Activated T-cell treated with anti-CD3 and anti-CD28 coated beads for 24 hours (primary cell): ENCODE results near the gene WLS.

Experiments
- DNase-seq: peaks from one replicate; pipeline ENCODE4 v3.0.0-alpha.2; 2020; ENCODE audit warnings: low read depth

The WLS gene

DNA sequence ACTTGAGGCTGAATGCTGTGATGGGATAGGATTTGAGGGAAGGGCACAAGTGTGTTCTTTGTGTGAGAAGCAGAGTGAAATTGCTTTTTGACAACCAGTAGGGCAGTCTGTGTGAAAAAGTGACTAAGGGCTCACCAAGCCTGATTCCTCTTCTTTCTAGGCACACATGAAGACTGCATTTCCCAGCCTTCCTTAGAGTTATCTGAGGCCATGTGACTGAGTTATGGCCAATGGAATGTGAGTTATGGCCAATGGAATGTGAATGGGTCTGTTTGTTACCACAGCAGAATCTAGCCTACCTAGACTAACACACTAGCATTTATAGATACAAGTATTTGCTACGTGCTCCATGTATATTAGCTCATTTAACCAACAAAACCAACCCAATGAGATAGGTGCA lies 146.6 kb downstream of the WLS start:
- no peak for DNase-seq

DNA sequence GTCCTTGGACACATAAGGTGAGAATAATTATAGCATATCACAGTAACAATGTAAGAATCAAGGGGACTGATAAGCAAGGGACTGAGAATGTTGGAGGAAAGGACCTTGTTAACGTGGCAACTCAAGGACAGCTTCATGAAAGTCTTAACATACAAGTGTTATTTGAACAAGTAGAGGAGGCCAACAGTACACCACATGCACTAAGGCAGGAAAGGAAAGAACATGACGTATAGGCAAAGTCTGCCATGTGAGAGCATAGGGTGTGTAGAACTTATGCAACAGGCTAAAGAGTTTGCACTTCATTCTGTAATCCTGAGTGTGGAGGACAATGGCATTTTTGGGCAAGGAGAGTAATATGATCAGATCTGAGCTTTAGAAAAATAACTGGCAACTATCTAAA lies 148.6 kb downstream of the WLS start:
- no peak for DNase-seq

DNA sequence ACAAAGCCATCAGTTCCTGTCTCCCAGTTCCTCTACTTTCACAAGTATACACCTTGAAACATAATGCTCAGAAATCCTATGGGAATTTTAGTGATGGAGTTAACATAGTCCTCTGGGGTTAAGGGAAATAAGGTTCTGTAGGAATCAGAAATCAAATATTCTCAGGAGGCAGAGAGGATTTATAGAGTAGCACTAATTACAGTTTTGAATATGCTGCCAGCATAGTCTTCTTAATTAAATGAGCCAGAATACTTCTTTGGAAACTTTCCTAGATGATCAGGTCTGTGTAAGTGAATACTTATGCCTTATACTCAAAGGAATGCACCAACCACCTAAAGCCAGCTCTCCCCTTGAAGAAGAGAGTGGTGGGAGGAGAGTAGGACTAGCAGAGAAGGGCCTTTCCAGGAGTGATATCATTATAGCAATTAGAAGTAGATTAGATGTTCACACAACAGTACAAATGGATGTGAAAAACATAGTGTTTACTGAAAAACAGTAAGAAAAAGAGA lies 150.5 kb downstream of the WLS start:
- DNase-seq: no peak

DNA sequence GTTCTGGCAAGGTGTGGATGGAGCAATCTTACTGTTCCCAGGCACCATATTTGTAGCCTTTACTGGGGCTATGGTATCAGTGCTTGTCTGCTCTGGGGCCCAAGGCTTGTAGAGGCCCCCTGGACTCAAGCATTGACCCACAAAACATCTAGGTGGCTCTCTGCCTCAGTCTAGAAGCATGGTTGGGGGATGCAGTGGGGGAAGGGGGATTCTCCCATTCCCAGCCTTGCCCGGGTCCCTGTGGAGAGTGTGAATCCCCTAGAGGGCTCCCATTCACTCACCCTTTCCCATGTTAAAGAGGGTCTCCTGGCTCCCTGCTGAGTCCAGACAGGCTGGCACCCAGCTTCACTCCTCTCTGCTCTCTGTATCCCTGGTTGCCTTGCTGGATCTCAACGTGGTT lies 153.7 kb downstream of the WLS start:
- DNase-seq: no peak
